Right lobe of liver (tissue), 4 donors: Measurements from ENCODE around the gene ROCK2.

Experiments used
- CTCF ChIP-seq, 4 donors: fragments of 200-600 bp in 3 of 4; fragments of 450-650 bp in 1 of 4; IDR thresholded peaks; one replicate each; pipeline versions ENCODE4 v1.5.1 to v1.8.0; 2016 to 2022; ENCODE audit warnings: antibody characterized with exemption in 4 of 4, mild to moderate bottlenecking in 2 of 4
- POLR2A ChIP-seq: fragments of 450-650 bp; IDR thresholded peaks from one replicate; pipeline ENCODE4 v1.6.1; 2017; ENCODE audit warnings: antibody characterized with exemption, mild to moderate bottlenecking
- donor health status: DM: no; HTN: no; CAD: no.
- donor health status: DM: no; HTN: no; CAD: no.
- donor health status: DM: no; HTN: yes; CAD: no.

- TF ChIP-seq CTCF (IDR thresholded peaks at IDR 0.05) (no peak), POLR2A (no peak)
Observed at GRCh38 chr2:11390399-11390658, 45.9 kb upstream of the ROCK2 start.
